Fibroblast of pulmonary artery (primary cell): ENCODE results near the gene RAB1B.
"Not testable (repeated sequence)": the region's sequence is repeated elsewhere in the genome, so short reads cannot be mapped to it uniquely, and the experiment has no call there.

Experiments
- DNase-seq: peaks from one replicate; pipeline ENCODE4 v3.0.0-alpha.2; 2010; ENCODE audit warnings: low read depth
- H3K4me3 ChIP-seq: replicated peaks from 2 replicates; pipeline ENCODE4 v1.5.1; 2011; ENCODE audit warnings: low read depth, mild to moderate bottlenecking, control low read depth, low read length, moderate library complexity
- CTCF ChIP-seq: IDR thresholded peaks from 2 replicates; pipeline ENCODE4 v1.5.1; 2011; ENCODE audit warnings: mild to moderate bottlenecking, control low read depth, low read length, inconsistent platforms; ENCODE audit errors: missing control alignments

Gene RAB1B

GRCh38 chr11:66247295-66247694 is 21.1 kb upstream of the RAB1B start:
- no peak overlapping the region for H3K4me3 ChIP-seq
- TF ChIP-seq CTCF, result no peak
- DNase-seq, result no peak

- H3K4me3 ChIP-seq, result no peak overlapping the region
- no peak for TF ChIP-seq CTCF
- DNase-seq, result no peak
These were observed 20.6 kb upstream of the RAB1B start for GRCh38 chr11:66247801-66248200.

GRCh38 chr11:66248903-66249302 is 19.5 kb upstream of the RAB1B start:
- DNase-seq, result no peak

GRCh38 chr11:66251809-66252208 is 16.6 kb upstream of the RAB1B start:
- TF ChIP-seq CTCF, result no peak
- DNase-seq, result no peak
- H3K4me3 ChIP-seq, result no peak overlapping the region

More at GRCh38 chr11:66248903-66249302, 19.5 kb upstream of the RAB1B start:
- no peak for TF ChIP-seq CTCF
- H3K4me3 ChIP-seq, result no peak overlapping the region

GRCh38 chr11:66253081-66253480 is 15.4 kb upstream of the RAB1B start:
- H3K4me3 ChIP-seq, DNase-seq: not testable (repeated sequence)

- DNase-seq, result no peak
- no peak for TF ChIP-seq CTCF
- peak overlapping the region; percentile 89 for H3K4me3 ChIP-seq
These were observed 10.0 kb upstream of the RAB1B start for GRCh38 chr11:66258473-66258893.

GRCh38 chr11:66259225-66259624 is 9.2 kb upstream of the RAB1B start:
- no peak overlapping the region for H3K4me3 ChIP-seq
- no peak for DNase-seq
- no peak for TF ChIP-seq CTCF
